ENCODE data around the gene CABYR. TPM values are rescaled to one million over a fixed set of nuclear protein-coding genes. Genes with fewer than 3 reads are reported as not detected.

Gene CABYR
- total and polyA plus RNA-seq, 2 donors (not counting 1 experiment from before 2014, with no cell fraction given), result 1.7 to 4.4 TPM

DNA sequence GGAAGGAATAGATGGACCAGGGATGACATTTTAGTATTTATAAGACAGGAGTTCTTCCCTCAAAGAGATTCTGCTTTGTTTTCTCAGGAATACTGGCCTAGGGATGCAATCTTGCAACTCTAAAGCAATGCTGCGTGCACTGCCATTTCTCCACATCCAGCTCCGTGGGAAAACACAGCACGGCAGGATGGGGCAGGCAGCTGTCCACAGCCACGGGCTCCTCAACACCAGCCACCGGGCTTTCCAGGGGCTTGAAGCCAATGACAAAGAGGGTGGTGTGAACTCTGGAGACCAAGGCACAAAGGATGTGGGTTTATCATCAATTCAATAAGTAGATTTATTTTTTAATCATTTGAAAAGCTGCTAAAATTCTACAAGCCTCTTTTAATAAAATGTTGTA, 49.3 kb downstream of the CABYR start:
- no peak for TF ChIP-seq EZH2 (IDR thresholded peaks at IDR 0.05; ENCODE audit: borderline replicate concordance, insufficient read depth, low read depth, low read length, poor library complexity, severe bottlenecking)
- TF ChIP-seq, protein P1, sequence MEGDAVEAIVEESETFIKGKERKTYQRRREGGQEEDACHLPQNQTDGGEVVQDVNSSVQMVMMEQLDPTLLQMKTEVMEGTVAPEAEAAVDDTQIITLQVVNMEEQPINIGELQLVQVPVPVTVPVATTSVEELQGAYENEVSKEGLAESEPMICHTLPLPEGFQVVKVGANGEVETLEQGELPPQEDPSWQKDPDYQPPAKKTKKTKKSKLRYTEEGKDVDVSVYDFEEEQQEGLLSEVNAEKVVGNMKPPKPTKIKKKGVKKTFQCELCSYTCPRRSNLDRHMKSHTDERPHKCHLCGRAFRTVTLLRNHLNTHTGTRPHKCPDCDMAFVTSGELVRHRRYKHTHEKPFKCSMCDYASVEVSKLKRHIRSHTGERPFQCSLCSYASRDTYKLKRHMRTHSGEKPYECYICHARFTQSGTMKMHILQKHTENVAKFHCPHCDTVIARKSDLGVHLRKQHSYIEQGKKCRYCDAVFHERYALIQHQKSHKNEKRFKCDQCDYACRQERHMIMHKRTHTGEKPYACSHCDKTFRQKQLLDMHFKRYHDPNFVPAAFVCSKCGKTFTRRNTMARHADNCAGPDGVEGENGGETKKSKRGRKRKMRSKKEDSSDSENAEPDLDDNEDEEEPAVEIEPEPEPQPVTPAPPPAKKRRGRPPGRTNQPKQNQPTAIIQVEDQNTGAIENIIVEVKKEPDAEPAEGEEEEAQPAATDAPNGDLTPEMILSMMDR (IDR thresholded peaks at IDR 0.05), result no peak
- H3K4me1 Mint-ChIP-seq, result peaks cover 23% of the 10 kb centered on the region
- POLR2A ChIA-PET, result no interaction called here
- ATAC-seq (ENCODE audit: low read depth) (no peak), DNase-seq (no peak)
- peak overlapping the region; percentile 55 for H2AFZ ChIP-seq (ENCODE audit: insufficient read depth, low read depth, low read length, poor library complexity, severe bottlenecking)
- H3K4me2 ChIP-seq (replicated peaks; ENCODE audit: low read depth, low read length, poor library complexity, severe bottlenecking), result no peak overlapping the region
- H3K27ac Mint-ChIP-seq, result no peak overlapping the region
- H3K4me3 Mint-ChIP-seq, result no peak overlapping the region
- no peak overlapping the region for H3K4me3 ChIP-seq (ENCODE audit: control extremely low read depth in 1 of 5, extremely low read depth in 1 of 5, insufficient read depth in 1 of 5, low read depth in 2 of 5, low read length in 4 of 5)
- no peak overlapping the region for H3K27ac ChIP-seq (ENCODE audit: low read length in 2 of 2)
- no peaks in the 10 kb centered on the region for H3K9me3 ChIP-seq (ENCODE audit: control extremely low read depth in 1 of 3, control insufficient read depth in 2 of 3, insufficient read depth in 1 of 3, low read length in 2 of 3)
- H3K79me2 ChIP-seq (ENCODE audit: control insufficient read depth, insufficient read depth, low read length), result no peaks in the 10 kb centered on the region
- no peaks in the 10 kb centered on the region for H3K36me3 ChIP-seq (replicated peaks in 1 of 2; ENCODE audit: control extremely low read depth in 1 of 2, control insufficient read depth in 1 of 2, extremely low read depth in 1 of 2, insufficient read depth in 2 of 2, low read length in 1 of 2)
- no peak overlapping the region for H3K9ac ChIP-seq (ENCODE audit: low read length)
- intact Hi-C loops (cut with micrococcal nuclease), result no loop called here
- CTCF ChIA-PET, result interaction anchor here (1.6 to 1.7 kb wide), 2 partner anchors 12 kb away, joined by 4 to 21 read pairs; no protein-coding TSS in a partner anchor
- H3K4me1 ChIP-seq (ENCODE audit: control insufficient read depth in 2 of 2, insufficient read depth in 2 of 2, low read length in 2 of 2), result peaks cover 11 to 14% of the 10 kb centered on the region in 2 donors
- peaks cover 0 to 3% (median 0%) of the 10 kb centered on the region in 4 experiments for H3K27me3 ChIP-seq (replicated peaks in 1 of 4; ENCODE audit: control extremely low read depth in 1 of 4, control insufficient read depth in 3 of 4, insufficient read depth in 4 of 4, low read length in 3 of 4)
- no peaks in the 10 kb centered on the region for H3K9me3 Mint-ChIP-seq (ENCODE audit: insufficient read depth)
- 100% methylated on average over 3 of the region's 5 CpGs for WGBS (ENCODE audit: insufficient coverage)
- no peaks in the 10 kb centered on the region for H4K20me1 ChIP-seq (ENCODE audit: control insufficient read depth, insufficient read depth, low read length, poor library complexity, severe bottlenecking)
- H3K27me3 Mint-ChIP-seq, result peaks cover 11% of the 10 kb centered on the region

DNA sequence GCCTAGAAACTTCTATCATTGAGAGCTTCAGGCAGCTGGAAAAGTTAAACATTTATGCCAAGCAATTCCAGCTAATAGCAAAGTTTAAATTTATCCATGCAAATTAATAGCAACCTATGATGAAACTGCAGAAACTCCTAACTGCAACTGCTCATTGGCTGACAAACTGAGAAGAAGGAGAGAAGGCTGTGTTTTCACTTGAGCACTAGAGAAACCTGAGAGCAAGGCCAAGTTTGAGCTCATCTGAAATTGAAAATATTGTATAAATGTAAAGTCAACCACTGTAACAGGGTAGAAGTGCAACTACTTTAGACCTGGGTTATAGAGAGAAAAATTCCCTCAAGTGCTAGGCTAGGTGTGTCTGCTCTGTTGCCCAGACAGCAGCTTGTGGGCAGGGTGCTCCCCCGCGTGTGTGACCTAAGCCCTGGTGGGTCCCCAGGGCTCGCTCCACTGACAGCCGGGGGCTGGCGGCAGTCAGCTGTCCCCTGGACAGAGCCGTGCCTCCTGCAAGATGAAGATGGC, 50.2 kb downstream of the CABYR start:
- ATAC-seq (ENCODE audit: low read depth), result peak; percentile 41
- intact Hi-C loops (cut with micrococcal nuclease), result no loop called here
- H3K4me1 ChIP-seq (ENCODE audit: control insufficient read depth in 2 of 2, insufficient read depth in 2 of 2, low read length in 2 of 2), result peaks cover 11 to 14% of the 10 kb centered on the region in 2 donors
- TF ChIP-seq, protein P1 (IDR thresholded peaks at IDR 0.05), result no peak
- TF ChIP-seq EZH2 (IDR thresholded peaks at IDR 0.05; ENCODE audit: borderline replicate concordance, insufficient read depth, low read depth, low read length, poor library complexity, severe bottlenecking), result no peak
- peaks cover 0 to 3% (median 0%) of the 10 kb centered on the region in 4 experiments for H3K27me3 ChIP-seq (replicated peaks in 1 of 4; ENCODE audit: control extremely low read depth in 1 of 4, control insufficient read depth in 3 of 4, insufficient read depth in 4 of 4, low read length in 3 of 4)
- H3K9me3 Mint-ChIP-seq (ENCODE audit: insufficient read depth), result no peaks in the 10 kb centered on the region
- no peaks in the 10 kb centered on the region for H3K36me3 ChIP-seq (replicated peaks in 1 of 2; ENCODE audit: control extremely low read depth in 1 of 2, control insufficient read depth in 1 of 2, extremely low read depth in 1 of 2, insufficient read depth in 2 of 2, low read length in 1 of 2)
- peak overlapping the region; percentile 27 for H2AFZ ChIP-seq (ENCODE audit: insufficient read depth, low read depth, low read length, poor library complexity, severe bottlenecking)
- H3K9ac ChIP-seq (ENCODE audit: low read length), result no peak overlapping the region
- ChIA-PET POLR2A (no interaction called here), CTCF (interaction anchor here (1.7 kb wide), 1 partner anchor 13 kb away, joined by 4 read pairs; no protein-coding TSS in a partner anchor)
- no peak overlapping the region for H3K4me3 ChIP-seq (ENCODE audit: control extremely low read depth in 1 of 5, extremely low read depth in 1 of 5, insufficient read depth in 1 of 5, low read depth in 2 of 5, low read length in 4 of 5)
- H3K27ac ChIP-seq (ENCODE audit: low read length in 2 of 2), result no peak overlapping the region
- H3K27ac Mint-ChIP-seq, result peak overlapping the region; percentile 13
- peaks cover 15% of the 10 kb centered on the region for H3K27me3 Mint-ChIP-seq
- H3K4me2 ChIP-seq (replicated peaks; ENCODE audit: low read depth, low read length, poor library complexity, severe bottlenecking), result no peak overlapping the region
- peak; percentile 27 for DNase-seq
- 66% methylated on average over 6 of the region's 6 CpGs for WGBS (ENCODE audit: insufficient coverage)
- H3K4me3 Mint-ChIP-seq, result peak overlapping the region; percentile 3
- no peaks in the 10 kb centered on the region for H3K79me2 ChIP-seq (ENCODE audit: control insufficient read depth, insufficient read depth, low read length)
- peaks cover 23% of the 10 kb centered on the region for H3K4me1 Mint-ChIP-seq
- no peaks in the 10 kb centered on the region for H4K20me1 ChIP-seq (ENCODE audit: control insufficient read depth, insufficient read depth, low read length, poor library complexity, severe bottlenecking)
- H3K9me3 ChIP-seq (ENCODE audit: control extremely low read depth in 1 of 3, control insufficient read depth in 2 of 3, insufficient read depth in 1 of 3, low read length in 2 of 3), result no peaks in the 10 kb centered on the region
